ENCODE measurements around the gene PCDHB4.
A peak's percentile ranks its signal among the peaks of the same experiment; 100 is the strongest.
"Not testable (repeated sequence)": the region's sequence is repeated elsewhere in the genome, so short reads cannot be mapped to it uniquely, and the experiment has no call there.

PCDHB4 gene

DNA sequence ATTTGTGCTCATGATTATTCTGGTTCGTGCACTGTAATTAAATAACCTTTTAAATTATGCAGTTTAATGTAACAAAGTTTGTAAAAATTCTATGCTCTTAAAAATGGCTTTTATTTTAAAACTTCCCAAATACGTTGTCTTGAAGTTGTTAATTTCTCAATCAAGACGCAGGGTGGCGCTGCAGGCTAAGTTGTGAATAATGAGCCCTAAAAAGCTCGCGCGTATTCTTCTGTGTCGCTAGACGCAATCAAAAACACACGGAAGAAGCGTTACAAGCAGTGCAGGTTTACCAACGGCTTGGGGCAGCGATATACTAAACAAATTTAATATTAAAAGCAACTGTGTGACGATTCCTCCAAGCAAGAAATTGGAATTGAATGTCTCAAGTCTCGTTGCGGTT is at the start of gene PCDHB4:
Gene PCDHB4 (plus strand): TSS at position 256 of the 400 bp plus-strand sequence. CDS start 181 bp downstream, outside the sequence.
- DNase-seq (ENCODE audit: low read depth): no peak

DNA sequence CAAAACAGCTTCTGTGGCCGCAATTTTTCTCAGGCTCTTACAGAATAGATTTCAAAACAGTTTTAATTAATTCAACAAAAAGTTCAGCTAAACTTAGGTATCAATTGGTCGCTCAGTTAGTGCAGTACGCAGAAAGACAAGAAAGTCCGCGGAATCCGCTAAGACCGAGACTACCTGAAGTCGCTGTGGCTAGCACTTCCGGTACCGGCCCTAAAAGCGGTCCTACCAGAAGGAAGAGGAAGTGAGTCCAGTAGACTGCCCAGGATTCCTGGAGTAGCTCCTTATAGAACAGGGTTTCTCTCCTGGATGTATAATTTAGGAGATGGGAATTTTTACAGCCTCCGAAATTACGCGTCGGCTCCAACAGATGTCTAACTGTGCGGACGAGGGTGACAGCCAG is 43.8 kb upstream of the PCDHB4 start:
- DNase-seq (ENCODE audit: low read depth): no peak

DNA sequence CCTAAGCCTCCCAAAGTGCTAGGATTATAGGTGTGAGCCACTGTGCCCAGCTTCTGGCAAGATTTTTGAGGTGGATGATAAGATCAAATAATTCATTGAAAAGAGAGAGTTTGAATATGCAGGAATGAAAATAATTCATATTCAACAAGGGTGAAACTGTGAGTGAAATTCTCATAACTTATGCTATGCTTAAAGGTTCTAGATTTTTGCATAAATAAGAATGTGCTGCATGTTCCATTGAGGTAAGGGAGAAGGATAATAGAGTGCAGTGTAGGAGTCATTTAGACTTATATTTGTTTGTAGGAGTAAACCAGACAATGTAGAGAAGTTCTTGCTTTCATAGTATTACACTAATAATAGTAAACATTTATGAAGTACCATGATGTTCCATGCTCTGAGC is 39.4 kb upstream of the PCDHB4 start:
- no peak for DNase-seq (ENCODE audit: low read depth)

DNA sequence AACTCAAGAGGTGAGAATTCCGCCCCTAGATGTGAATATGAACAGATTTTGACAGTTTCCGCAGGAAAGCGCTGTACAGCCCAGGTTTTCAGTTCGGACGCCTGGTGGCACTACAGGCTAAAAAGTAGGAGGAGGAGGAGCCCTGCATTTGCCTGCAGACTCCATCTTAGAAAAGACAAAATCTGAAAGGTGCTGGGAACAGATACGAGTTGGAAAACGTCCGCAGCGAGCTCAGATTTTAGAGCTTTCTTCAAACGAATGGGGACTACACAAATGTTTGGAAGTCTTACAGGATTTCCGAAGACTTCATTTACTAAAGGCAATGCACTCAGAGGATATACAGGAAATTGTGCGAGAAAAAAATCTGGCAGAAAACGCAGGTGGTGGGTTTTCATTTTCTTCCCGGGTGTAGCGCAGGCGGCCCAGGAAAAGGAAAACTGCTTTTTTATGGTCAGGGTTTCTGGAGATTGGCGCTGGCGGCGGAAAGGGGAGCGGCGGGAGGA is 37.1 kb upstream of the PCDHB4 start:
- peak; percentile 1 for DNase-seq (ENCODE audit: low read depth)

DNA sequence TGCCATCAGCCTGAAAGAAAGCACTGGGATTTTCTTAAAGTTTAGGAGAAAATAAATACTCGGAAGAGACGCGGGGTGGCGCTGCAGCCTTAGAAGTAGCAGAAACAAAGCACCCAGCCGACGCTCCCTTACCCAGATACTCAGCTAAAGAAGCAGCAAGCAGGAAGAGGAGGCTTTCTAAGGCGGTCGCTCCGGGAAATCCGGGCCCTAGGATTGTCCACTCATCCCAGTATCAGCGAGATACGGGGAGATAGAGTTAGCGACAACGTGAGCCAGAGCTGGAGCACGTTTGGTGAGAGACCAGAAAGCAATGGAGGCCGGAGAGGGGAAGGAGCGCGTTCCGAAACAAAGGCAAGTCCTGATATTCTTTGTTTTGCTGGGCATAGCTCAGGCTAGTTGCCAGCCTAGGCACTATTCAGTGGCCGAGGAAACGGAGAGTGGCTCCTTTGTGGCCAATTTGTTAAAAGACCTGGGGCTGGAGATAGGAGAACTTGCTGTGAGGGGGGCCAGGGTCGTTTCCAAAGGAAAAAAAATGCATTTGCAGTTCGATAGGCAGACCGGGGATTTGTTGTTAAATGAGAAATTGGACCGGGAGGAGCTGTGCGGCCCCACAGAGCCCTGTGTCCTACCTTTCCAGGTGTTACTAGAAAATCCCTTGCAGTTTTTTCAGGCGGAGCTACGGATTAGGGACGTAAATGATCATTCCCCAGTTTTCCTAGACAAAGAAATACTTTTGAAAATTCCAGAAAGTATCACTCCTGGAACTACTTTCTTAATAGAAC is 26.9 kb upstream of the PCDHB4 start, which contains the start of gene PCDHB2:
Gene PCDHB2 (plus strand): TSS at position 135 of the 782 bp plus-strand sequence. CDS start 176 bp downstream, at position 311.
- peak; percentile 3 for DNase-seq (ENCODE audit: low read depth)

DNA sequence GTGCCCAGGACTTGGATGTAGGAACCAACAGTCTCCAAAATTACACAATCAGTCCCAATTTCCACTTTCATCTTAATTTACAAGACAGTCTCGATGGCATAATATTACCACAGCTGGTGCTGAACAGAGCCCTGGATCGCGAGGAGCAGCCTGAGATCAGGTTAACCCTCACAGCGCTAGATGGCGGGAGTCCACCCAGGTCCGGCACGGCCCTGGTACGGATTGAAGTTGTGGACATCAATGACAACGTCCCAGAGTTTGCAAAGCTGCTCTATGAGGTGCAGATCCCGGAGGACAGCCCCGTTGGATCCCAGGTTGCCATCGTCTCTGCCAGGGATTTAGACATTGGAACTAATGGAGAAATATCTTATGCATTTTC is 26.4 kb upstream of the PCDHB4 start:
- DNase-seq (ENCODE audit: low read depth): no peak

DNA sequence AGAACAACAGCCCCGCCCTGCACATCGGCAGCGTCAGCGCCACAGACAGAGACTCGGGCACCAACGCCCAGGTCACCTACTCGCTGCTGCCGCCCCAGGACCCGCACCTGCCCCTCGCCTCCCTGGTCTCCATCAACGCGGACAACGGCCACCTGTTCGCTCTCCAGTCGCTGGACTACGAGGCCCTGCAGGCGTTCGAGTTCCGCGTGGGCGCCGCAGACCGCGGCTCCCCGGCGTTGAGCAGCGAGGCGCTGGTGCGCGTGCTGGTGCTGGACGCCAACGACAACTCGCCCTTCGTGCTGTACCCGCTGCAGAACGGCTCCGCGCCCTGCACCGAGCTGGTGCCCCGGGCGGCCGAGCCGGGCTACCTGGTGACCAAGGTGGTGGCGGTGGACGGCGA is 25.4 kb upstream of the PCDHB4 start:
- DNase-seq (ENCODE audit: low read depth): not testable (repeated sequence)

DNA sequence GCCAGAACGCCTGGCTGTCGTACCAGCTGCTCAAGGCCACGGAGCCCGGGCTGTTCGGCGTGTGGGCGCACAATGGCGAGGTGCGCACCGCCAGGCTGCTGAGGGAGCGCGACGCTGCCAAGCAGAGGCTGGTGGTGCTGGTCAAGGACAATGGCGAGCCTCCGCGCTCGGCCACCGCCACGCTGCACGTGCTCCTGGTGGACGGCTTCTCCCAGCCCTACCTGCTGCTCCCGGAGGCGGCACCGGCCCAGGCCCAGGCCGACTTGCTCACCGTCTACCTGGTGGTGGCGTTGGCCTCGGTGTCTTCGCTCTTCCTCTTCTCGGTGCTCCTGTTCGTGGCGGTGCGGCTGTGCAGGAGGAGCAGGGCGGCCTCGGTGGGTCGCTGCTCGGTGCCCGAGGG is 25.0 kb upstream of the PCDHB4 start:
- DNase-seq (ENCODE audit: low read depth): not testable (repeated sequence)

DNA sequence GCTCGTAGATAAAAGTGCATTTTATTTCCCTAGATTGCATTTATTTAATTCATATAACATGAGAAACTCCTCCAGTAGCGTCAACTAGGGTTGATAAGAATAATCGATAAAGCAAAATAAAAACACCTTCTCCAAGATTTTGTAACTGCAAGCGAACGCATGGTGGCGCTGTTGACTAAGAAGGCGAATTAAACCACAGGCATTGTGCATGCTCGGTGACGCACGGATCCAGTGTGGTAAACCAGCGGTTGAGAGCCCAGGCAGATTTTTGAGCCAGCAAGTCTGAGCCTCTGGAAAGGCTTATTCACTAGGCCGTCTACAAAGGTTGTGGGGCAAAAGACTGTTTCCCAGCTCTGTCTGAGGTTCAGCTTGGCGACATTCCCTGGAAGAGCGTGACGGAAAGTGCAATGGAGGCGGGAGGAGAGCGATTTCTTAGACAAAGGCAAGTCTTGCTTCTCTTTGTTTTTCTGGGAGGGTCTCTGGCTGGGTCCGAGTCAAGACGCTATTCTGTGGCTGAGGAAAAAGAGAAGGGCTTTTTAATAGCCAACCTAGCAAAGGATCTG is 21.3 kb upstream of the PCDHB4 start, which contains the start of gene PCDHB3:
Gene PCDHB3 (plus strand): TSS at position 231 of the 563 bp plus-strand sequence. CDS start 177 bp downstream, at position 408.
- DNase-seq (ENCODE audit: low read depth): peak; percentile 24

DNA sequence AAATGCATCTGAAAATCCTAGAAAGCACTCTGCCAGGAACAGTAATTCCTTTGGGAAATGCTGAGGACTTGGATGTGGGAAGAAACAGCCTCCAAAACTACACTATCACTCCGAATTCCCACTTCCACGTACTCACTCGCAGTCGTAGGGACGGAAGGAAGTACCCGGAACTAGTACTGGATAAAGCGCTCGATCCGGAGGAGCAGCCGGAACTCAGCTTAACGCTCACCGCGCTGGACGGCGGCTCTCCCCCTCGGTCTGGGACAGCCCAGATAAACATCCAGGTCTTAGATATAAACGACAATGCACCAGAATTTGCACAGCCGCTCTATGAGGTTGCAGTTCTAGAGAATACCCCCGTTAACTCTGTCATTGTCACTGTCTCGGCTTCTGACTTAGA is 20.6 kb upstream of the PCDHB4 start:
- DNase-seq (ENCODE audit: low read depth): no peak

DNA sequence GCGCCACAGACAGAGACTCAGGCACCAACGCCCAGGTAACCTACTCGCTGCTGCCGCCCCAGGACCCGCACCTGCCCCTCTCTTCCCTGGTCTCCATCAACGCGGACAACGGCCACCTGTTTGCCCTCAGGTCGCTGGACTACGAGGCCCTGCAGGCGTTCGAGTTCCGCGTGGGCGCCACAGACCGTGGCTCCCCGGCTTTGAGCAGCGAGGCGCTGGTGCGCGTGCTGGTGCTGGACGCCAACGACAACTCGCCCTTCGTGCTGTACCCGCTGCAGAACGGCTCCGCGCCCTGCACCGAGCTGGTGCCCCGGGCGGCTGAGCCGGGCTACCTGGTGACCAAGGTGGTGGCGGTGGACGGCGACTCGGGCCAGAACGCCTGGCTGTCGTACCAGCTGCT is 19.5 kb upstream of the PCDHB4 start:
- DNase-seq (ENCODE audit: low read depth): not testable (repeated sequence)

DNA sequence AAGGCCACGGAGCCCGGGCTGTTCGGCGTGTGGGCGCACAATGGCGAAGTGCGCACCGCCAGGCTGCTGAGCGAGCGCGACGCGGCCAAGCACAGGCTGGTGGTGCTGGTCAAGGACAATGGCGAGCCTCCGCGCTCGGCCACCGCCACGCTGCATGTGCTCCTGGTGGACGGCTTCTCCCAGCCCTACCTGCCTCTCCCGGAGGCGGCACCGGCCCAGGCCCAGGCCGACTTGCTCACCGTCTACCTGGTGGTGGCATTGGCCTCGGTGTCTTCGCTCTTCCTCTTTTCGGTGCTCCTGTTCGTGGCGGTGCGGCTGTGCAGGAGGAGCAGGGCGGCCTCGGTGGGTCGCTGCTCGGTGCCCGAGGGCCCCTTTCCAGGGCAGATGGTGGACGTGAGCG is 19.1 kb upstream of the PCDHB4 start:
- not testable (repeated sequence) for DNase-seq (ENCODE audit: low read depth)

DNA sequence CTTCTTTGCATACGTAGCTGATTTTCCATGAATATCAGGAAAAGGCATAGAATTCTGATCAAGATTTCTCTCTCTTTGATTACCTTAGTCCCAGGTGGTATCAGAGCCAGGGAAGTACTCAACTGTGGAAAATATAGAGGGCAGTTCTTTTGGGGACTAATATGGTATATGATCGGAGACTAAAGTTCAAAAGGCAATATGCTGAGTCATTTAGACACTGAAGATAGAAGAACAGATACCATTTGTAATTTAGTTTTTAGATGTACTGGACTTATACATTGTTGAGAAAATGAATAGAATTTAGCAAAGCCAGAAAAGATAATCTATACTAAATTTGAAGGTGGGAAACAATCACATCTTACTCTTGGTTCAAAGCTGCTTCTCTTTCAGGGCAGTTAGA is 16.3 kb upstream of the PCDHB4 start:
- DNase-seq (ENCODE audit: low read depth): no peak

DNA sequence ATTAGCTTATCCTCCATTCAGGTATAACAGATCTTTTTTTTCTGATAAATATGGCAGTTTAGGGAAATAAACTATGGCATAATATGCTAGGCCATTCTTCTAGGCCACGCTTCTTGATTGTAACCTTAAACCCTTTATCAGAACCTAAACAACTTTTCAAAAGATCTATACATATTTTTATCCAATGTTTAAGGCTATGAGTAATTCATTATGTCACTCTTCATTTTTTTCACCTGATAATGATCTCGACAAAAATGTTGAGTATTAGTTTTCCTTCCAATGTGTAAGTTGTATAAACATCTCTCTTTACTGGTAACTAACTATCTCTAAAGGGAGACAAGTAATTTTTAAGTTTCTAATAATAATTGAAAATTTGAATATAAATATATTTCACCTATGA is 2.4 kb upstream of the PCDHB4 start:
- no peak for DNase-seq (ENCODE audit: low read depth)

DNA sequence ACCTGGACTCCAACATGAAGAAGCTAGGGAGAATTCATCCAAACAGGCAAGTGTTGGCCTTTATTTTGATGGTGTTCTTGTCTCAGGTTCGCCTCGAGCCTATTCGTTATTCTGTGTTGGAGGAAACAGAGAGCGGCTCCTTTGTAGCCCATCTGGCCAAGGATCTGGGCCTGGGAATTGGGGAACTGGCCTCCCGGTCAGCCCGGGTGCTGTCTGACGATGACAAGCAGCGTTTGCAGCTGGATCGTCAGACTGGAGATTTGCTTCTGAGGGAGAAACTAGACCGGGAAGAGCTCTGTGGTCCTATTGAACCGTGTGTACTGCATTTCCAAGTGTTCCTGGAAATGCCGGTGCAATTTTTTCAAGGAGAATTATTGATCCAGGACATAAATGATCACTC is 367 bp downstream of the PCDHB4 start:
- DNase-seq (ENCODE audit: low read depth): no peak

DNA sequence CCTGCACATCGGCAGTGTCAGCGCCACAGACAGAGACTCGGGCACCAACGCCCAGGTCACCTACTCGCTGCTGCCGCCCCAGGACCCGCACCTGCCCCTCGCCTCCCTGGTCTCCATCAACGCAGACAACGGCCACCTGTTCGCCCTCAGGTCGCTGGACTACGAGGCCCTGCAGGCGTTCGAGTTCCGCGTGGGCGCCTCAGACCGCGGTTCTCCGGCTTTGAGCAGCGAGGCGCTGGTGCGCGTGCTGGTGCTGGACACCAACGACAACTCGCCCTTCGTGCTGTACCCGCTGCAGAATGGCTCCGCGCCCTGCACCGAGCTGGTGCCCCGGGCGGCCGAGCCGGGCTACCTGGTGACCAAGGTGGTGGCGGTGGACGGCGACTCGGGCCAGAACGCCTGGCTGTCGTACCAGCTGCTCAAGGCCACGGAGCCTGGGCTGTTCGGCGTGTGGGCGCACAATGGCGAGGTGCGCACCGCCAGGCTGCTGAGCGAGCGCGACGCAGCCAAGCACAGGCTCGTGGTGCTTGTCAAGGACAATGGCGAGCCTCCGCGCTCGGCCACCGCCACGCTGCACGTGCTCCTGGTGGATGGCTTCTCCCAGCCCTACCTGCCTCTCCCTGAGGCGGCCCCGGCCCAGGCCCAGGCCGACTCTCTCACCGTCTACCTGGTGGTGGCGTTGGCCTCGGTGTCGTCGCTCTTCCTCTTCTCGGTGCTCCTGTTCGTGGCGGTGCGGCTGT is 1.9 kb downstream of the PCDHB4 start:
- DNase-seq (ENCODE audit: low read depth): not testable (repeated sequence)

DNA sequence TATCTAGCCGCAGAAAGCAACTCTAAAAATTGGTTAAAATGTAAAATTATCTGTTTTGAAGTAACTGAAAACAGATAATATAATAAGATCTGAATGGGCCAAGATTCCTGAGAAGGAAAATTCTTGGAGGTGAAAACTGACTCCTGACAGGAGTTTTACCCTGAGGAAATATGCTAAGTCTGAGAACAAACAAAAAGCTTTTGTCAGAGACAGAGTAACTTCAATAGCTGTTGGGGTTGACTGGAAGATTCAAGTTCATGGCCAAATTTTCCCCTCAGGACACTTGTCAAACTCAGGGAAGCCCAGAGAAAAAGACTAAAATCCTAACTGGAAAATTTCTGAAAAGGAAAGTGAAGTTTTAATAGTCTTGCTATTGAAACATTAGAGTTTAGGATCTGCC is 5.7 kb downstream of the PCDHB4 start:
- no peak for DNase-seq (ENCODE audit: low read depth)

DNA sequence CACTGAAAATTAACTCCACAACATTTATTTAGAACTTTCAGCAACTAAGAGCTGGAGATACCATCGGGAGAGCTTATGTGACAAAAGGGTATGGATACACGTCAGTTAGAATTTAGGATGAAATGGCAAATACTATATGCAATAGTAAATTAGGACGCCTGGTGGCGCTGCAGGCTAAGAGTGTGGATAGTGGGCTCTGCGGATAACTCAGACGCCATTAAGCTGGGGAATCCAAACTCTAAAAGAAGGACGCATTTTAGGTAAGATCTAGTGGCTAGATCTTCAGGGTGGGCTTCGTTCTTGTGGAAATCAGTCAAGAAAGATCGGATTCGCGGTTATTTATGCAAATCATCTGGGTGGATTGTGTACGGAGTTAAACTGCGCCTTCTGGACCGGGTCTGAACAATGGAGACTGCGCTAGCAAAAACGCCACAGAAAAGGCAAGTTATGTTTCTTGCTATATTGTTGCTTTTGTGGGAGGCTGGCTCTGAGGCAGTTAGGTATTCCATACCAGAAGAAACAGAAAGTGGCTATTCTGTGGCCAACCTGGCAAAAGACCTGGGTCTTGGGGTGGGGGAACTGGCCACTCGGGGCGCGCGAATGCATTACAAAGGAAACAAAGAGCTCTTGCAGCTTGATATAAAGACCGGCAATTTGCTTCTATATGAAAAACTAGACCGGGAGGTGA is 13.6 kb downstream of the PCDHB4 start, which contains the start of gene PCDHB5:
Gene PCDHB5 (plus strand): TSS at position 177 of the 688 bp plus-strand sequence. CDS start 229 bp downstream, at position 406.
- peak; percentile 0 for DNase-seq (ENCODE audit: low read depth)

DNA sequence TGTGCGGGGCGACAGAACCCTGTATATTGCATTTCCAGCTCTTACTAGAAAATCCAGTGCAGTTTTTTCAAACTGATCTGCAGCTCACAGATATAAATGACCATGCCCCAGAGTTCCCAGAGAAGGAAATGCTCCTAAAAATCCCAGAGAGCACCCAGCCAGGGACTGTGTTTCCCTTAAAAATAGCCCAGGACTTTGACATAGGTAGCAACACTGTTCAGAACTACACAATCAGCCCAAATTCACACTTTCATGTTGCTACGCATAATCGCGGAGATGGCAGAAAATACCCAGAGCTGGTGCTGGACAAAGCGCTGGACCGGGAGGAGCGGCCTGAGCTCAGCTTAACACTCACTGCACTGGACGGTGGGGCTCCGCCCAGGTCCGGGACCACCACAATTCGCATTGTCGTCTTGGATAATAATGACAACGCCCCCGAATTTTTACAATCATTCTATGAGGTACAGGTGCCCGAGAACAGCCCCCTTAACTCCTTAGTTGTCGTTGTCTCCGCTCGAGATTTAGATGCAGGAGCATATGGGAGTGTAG is 14.2 kb downstream of the PCDHB4 start:
- no peak for DNase-seq (ENCODE audit: low read depth)

DNA sequence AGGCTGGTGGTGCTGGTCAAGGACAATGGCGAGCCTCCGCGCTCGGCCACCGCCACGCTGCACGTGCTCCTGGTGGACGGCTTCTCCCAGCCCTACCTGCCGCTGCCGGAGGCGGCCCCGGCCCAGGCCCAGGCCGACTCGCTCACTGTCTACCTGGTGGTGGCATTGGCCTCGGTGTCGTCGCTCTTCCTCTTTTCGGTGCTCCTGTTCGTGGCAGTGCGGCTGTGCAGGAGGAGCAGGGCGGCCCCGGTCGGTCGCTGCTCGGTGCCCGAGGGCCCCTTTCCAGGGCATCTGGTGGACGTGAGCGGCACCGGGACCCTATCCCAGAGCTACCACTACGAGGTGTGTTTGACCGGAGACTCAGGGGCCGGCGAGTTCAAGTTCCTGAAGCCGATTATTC is 15.7 kb downstream of the PCDHB4 start:
- DNase-seq (ENCODE audit: low read depth): not testable (repeated sequence)

DNA sequence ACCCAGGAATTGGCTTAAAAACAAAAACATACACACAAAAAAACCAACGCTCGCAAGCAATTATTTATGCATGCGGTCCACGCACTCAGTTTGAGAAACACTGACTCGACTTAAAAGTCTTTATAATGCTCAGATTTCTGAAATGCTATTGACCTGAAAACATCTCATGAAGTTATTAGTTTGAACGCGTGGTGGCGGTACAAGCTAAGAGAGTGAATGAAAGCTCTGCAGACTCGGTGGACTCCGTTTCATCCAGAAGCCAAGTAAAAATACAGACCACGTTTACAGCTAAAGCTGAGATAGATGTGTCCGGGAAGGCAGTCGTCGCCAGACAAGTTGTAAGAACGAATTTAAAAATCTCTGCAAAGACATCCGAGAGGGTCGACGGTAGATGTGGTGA is 28.2 kb downstream of the PCDHB4 start, which contains the start of gene PCDHB6:
Gene PCDHB6 (plus strand): TSS at position 246 of the 400 bp plus-strand sequence. CDS start 201 bp downstream, outside the sequence.
- DNase-seq (ENCODE audit: low read depth): peak; percentile 1
